Measurements from ENCODE around the gene WDR76. TPM values are rescaled to one million over a fixed set of nuclear protein-coding genes. Genes with fewer than 3 reads are reported as not detected.
A peak's percentile ranks its signal among the peaks of the same experiment; 100 is the strongest.

The WDR76 gene
- total RNA-seq, 6 experiments from 2014 or later, result 0.46 to 5.5 (median 1.1) TPM

DNA sequence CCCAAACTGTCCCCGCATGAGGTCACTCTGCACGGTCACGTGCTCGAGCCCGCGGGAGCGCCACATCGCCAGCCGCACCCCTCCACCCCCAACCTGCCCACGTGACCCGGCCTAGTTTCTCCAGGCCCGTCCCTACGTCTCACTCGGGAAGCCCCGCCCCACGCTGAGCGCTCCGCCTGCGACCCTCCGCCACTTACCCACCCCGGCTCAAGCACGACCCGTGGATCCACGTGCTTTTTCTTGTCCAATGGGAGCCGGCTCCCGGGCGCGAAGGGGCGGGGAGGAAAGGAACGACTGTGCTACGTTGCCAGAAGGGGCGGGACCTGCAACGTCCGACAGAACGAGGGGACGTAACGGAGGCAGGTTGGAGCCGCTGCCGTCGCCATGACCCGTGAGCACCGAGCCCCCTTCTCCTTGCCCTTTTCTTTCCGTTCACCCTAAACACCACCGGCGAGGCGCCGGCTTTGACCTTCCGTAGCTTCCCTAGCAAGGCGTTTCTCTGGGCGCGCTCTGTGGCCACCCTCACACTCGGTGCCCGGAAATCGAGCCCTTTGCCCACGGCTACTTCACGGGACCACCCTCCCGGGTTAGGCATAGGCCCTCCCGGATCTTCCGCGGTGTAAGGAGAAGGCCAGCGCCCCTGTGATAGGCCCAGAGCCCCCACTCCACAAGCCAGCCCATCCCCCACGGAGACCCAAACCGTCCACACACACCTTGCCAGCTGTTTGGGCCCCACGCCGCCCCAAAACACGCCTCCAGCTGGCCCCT lies 34.6 kb upstream of the WDR76 start, which contains the start of gene SERF2:
Gene SERF2 (plus strand): TSS at position 328 of the 768 bp plus-strand sequence. CDS start 57 bp downstream, at position 385.
- H3K4me1 ChIP-seq, result peaks cover 0 to 21% (median 8%) of the 10 kb centered on the region in 4 donors
- H3K36me3 ChIP-seq, result peaks cover 0 to 30% (median 15%) of the 10 kb centered on the region in 4 donors
- intact Hi-C loops (cut with DNase I), result no loop called here
- under 1% methylated on average over 23 of the region's 66 CpGs for WGBS (ENCODE audit: insufficient coverage, low coverage, low lambda C conversion rate, missing lambda C conversion rate)
- peak within 1 kb of the TSS; percentile 98 to 99 (median 99) for H3K27ac ChIP-seq
- DNase-seq (peak; percentile 100), ATAC-seq (peak; percentile 89 to 98 (median 96))
- H3K27me3 ChIP-seq, result no peaks in the 10 kb centered on the region
- H3K4me3 ChIP-seq, result peak within 1 kb of the TSS; percentile 90 to 94 (median 93)
- TF ChIP-seq, protein P1, sequence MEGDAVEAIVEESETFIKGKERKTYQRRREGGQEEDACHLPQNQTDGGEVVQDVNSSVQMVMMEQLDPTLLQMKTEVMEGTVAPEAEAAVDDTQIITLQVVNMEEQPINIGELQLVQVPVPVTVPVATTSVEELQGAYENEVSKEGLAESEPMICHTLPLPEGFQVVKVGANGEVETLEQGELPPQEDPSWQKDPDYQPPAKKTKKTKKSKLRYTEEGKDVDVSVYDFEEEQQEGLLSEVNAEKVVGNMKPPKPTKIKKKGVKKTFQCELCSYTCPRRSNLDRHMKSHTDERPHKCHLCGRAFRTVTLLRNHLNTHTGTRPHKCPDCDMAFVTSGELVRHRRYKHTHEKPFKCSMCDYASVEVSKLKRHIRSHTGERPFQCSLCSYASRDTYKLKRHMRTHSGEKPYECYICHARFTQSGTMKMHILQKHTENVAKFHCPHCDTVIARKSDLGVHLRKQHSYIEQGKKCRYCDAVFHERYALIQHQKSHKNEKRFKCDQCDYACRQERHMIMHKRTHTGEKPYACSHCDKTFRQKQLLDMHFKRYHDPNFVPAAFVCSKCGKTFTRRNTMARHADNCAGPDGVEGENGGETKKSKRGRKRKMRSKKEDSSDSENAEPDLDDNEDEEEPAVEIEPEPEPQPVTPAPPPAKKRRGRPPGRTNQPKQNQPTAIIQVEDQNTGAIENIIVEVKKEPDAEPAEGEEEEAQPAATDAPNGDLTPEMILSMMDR (IDR thresholded peaks at IDR 0.05), result no peak
- peak; percentile 99 for TF ChIP-seq POLR2A (IDR thresholded peaks at IDR 0.05)
- no peaks in the 10 kb centered on the region for H3K9me3 ChIP-seq

DNA sequence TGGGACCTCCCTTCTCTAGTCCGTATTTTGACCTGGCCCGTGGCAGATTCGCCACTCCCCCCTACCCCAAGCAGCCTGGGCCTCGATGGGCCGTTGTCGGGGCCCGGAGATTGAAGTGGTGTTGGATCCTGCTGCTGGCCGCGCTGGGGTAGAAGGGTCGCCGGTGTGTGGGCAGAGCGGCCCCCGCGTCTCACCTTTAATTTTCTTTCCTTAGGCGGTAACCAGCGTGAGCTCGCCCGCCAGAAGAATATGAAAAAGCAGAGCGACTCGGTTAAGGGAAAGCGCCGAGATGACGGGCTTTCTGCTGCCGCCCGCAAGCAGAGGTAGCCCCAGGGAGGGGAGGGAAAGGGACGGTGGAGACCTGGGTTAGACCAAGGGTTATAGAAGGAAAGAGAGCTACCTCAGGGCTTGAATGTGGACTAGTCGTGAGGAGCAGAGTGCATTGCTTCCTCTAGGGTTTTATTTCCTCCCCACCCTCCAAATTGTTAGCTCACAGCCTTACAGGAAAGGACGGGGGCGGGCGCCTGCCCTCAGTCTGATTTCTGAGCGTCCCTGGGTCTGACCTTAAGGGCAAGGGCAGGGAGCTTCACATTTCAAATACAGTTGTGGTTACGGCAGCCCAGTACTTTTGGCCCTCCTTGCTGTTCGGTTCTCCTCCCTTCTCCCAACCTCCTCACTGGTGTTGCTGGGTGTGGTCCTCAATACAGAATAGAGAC lies 33.9 kb upstream of the WDR76 start:
- peak; percentile 55 for TF ChIP-seq POLR2A (IDR thresholded peaks at IDR 0.05)
- TF ChIP-seq, protein P1 (IDR thresholded peaks at IDR 0.05), result peak in 1 of 4 donors; percentile 7
- Histone ChIP-seq H3K4me3 (peak overlapping the region; percentile 90 to 94 (median 93)), H3K4me1 (peaks cover 0 to 21% (median 8%) of the 10 kb centered on the region in 4 donors), H3K9me3 (no peaks in the 10 kb centered on the region), H3K27me3 (no peaks in the 10 kb centered on the region), H3K27ac (peak overlapping the region; percentile 98 to 99 (median 99)), H3K36me3 (peaks cover 0 to 30% (median 16%) of the 10 kb centered on the region in 4 donors)
- under 1% methylated on average over 29 of the region's 33 CpGs for WGBS (ENCODE audit: insufficient coverage, low coverage, low lambda C conversion rate, missing lambda C conversion rate)
- ATAC-seq (peak; percentile 2 to 32 (median 8)), DNase-seq (peak in 2 of 3 donors; percentile 58 to 60)
- intact Hi-C loops (cut with DNase I), result no loop called here

DNA sequence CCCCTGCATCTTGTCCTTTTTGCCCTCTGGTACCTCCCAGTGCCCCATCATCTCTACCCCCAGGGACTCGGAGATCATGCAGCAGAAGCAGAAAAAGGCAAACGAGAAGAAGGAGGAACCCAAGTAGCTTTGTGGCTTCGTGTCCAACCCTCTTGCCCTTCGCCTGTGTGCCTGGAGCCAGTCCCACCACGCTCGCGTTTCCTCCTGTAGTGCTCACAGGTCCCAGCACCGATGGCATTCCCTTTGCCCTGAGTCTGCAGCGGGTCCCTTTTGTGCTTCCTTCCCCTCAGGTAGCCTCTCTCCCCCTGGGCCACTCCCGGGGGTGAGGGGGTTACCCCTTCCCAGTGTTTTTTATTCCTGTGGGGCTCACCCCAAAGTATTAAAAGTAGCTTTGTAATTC lies 33.2 kb upstream of the WDR76 start:
- 75% methylated on average over 9 of the region's 10 CpGs for WGBS (ENCODE audit: insufficient coverage, low coverage, low lambda C conversion rate, missing lambda C conversion rate)
- no peaks in the 10 kb centered on the region for H3K27me3 ChIP-seq
- peaks cover 0 to 30% (median 19%) of the 10 kb centered on the region in 4 donors for H3K36me3 ChIP-seq
- TF ChIP-seq, protein P1 (IDR thresholded peaks at IDR 0.05), result no peak
- no peak for TF ChIP-seq POLR2A (IDR thresholded peaks at IDR 0.05)
- peak overlapping the region; percentile 98 to 99 (median 99) for H3K27ac ChIP-seq
- DNase-seq, result no peak
- peak overlapping the region; percentile 90 to 94 (median 93) for H3K4me3 ChIP-seq
- intact Hi-C loops (cut with DNase I), result no loop called here
- ATAC-seq, result no peak
- peaks cover 0 to 21% (median 8%) of the 10 kb centered on the region in 4 donors for H3K4me1 ChIP-seq
- no peaks in the 10 kb centered on the region for H3K9me3 ChIP-seq

DNA sequence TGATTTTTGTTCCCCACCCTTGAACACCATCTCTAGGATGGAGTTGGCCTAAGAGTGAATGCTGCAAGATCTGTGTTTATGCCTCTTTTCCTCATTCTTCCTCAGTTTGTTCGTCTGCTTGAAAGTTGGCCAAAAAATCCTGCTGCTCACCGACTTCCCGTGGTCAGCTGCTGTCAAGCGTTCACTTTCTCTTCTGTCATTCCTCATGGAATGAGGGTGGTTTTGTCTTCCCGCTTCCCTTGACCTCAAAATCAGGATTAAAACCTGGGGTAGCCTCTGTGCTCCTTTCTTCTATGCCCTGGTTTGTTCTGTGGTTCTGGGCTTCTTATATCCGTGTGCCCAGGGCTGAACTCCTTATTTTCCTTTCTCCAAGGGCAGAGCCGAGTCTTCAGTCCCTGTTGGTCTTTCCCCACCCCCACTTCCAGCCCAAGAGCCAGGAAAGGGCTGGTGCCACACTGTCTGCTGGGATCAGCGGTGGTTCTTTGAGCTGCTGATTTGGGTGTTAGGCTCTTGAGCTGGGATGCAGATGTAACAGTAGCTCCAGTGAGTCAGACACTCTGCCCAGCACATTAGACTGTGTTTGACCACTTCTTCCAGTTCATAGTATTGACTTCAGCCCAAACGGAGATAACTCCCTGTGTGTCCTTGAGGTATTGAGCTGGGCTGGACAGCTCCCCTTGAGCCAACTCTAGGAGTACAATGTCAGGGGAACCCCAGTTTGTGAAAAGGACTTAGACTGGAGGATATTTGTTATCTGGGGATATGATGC lies 32.3 kb upstream of the WDR76 start:
- H3K4me3 ChIP-seq, result peak overlapping the region in 1 of 3 donors; percentile 93
- no peak for ATAC-seq
- no peak for DNase-seq
- peaks cover 0 to 21% (median 8%) of the 10 kb centered on the region in 4 donors for H3K4me1 ChIP-seq
- no peaks in the 10 kb centered on the region for H3K27me3 ChIP-seq
- no peaks in the 10 kb centered on the region for H3K9me3 ChIP-seq
- 70% methylated on average over 5 of the region's 9 CpGs for WGBS (ENCODE audit: insufficient coverage, low coverage, low lambda C conversion rate, missing lambda C conversion rate)
- H3K36me3 ChIP-seq, result peaks cover 0 to 30% (median 19%) of the 10 kb centered on the region in 4 donors
- intact Hi-C loops (cut with DNase I), result no loop called here
- no peak for TF ChIP-seq POLR2A (IDR thresholded peaks at IDR 0.05)
- TF ChIP-seq, protein P1 (IDR thresholded peaks at IDR 0.05), result no peak
- H3K27ac ChIP-seq, result peak overlapping the region in 2 of 3 donors; percentile 14 to 99
